Measurements from ENCODE around the gene LRRK1.

Gene LRRK1

DNA sequence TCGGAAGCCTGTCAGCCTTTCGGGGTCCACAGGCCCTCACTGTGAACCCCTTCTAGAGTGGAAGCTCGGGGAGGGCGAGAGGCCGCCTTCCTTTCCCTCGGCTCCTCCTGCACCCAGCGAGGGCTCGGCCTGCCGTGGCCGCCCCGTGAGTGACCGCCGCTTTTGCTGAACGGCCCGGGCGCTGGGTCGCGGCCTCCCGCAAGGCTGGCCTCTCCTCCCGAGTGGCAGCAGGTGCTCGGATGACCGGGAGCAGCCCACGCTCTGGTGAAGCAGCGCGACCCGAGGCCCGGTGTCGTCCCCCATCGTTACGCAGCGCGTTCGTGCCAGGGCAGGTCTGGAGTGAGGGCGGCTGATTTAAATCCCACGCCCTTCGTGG, 53.8 kb downstream of the LRRK1 start:
- DNase-seq (ENCODE audit: low spot score) = no peak

DNA sequence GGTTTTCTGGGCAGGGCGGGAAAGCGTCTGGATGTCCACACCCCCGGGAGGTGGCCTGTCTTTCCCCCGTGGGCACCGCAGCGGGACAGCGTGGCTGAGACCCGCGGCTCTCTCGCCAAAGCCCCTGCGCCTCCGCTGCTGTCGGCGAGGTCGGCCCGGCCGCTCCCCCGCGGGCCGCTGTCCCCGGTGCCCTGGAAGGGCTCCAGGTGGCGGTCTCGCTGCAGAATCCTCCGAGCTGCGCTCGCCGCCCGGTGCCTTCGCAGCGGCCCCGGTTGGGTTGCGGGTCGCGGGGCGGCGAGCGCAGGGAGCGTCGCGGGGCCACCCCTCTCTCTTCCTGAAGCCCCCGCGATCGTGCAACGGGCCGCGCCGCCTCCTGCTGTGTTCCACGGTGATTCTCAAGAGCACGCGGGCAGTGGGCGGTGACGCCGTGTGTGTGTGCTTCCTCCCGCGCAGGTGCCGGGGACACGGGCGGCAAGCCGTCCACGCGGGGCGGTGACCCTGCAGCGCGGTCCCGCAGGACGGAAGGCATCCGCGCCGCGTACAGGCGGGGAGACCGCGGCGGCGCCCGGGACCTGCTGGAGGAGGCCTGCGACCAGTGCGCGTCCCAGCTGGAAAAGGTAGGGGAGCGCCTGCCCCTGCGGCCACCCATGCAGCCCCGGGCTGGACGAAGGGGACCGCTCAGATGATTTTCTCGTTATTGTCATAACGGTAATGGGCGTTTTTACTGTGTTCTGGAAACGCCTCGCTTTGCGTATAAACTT, 54.4 kb downstream of the LRRK1 start:
- no peak for DNase-seq (ENCODE audit: low spot score)

DNA sequence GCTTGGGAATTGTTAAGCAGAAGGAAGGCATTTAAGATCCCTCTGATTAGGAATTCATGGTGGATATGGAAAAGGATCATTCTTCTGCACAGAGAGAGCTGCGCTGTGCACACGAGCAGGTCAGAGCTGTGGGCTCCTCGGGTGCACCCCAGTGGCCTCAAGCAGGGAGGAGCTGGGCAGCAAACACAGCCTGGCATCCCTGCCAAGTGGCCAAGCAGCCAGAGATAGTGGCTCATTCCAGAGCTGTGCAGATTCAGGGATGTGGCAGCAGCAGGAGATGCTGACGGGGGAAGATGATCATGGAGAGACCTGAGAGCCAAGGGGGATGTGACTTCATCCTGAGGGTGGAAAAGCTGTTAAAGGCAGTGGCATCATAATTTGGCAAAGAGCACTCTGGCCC, 55.9 kb downstream of the LRRK1 start:
- no peak for DNase-seq (ENCODE audit: low spot score)

DNA sequence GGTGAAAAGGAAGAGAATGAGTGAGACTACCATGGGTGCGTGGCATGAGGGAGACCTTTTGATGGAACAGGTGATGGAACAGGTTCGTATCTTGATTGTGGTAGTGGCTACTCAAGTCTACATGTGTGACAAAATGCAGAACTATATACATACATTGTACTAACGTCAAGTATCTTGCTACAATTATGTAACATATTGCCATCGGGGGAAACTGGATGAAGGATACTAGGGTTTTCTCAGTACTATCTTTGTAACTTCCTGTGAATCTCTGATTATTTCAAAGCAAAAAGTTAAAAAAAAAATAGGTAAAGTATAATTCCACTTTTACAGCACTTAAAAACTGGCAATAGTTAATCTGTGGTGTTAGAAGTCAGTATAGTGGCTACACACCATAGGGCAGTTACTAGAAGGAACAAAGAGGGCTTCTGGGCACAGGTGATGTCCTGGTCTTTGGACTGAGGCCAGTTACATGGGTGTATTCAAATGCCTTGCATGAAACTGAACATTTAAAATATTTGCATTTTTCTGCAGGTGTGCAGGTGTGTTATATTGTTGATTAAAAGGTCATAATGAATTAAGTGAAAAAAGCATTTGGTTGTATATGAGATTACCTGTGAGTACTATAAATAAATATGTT, 61.4 kb downstream of the LRRK1 start:
- peak; percentile 12 for DNase-seq (ENCODE audit: low spot score)

DNA sequence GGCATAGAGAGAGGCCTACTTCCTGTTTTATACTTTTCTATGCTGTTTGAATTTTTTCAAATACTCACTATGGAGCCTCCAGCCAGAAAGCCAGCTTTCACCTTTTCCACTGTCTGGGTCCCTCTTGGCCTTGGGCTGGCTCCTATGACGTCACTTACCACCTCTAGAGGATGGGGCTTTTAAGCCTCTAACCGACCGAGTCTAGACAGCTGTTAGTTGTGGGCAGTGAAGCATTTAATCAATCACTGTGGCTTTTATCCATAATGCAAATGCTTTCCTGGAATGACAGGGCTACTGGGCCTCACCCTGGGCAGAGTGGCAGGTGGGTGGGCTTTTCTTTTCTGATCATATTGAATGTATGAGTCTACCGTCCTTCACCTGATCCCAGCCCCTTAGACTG, 61.9 kb downstream of the LRRK1 start:
- DNase-seq (ENCODE audit: low spot score) = peak; percentile 45

GRCh38 chr15:100983221-100983620, 64.1 kb downstream of the LRRK1 start:
- no peak for DNase-seq (ENCODE audit: low spot score)

DNA sequence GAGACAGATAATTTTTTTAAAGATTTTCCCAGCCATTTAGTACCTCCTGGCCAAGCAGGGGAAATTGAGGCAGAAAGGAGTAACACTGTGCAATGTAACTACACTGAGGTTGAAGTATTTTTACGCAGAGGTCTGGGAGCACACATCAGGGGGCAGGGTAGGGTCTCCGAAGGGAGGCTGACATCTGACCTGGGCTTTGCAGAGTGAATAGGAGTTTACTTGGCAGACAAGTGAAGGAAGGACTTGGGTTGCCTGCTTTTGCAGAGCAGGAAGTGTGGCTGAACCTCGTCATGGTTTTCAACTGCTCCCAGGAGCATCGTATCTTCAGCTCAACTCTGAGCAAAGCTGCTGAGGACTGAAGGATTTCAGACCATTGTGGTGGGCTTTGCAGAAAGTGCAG, 66.2 kb downstream of the LRRK1 start:
- DNase-seq (ENCODE audit: low spot score) = no peak

DNA sequence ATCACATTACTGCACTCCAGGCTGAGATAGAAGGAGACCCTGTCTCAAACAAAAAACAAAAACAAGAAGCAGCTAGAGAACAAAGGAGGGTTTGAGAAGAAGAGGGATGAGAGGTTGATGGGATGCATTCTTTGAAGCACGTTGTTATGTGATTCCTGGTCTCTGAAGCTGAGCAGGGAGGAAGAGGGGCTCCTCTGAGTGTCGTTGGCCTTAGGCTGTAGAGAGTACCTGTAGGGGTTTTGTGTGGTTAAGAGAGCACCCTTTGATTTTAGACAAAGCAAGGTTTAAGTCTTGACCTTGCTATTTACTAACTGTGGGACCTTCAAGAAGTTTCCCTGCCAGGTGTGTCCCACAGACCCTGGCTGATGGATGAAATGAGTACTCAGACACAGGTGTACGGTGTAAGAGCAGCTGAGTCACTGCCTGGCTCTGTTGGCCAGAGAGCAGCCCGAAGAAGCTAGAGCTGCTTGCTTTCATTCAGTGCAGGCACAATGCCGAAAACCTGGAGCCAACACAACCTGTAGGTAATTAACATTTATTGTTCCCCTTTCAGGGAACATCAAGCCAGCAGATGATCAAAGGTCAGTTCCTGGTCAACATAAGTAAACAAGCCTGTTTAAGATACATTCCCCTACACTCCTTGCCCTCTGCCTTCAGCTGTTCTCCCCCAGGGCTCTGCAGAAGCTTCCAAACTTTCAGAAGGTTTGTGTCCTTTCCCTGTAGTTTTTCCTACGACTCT, 67.2 kb downstream of the LRRK1 start:
- no peak for DNase-seq (ENCODE audit: low spot score)

- DNase-seq (ENCODE audit: low spot score) = no peak
Observed at GRCh38 chr15:100987143-100987542, 68.0 kb downstream of the LRRK1 start.

DNA sequence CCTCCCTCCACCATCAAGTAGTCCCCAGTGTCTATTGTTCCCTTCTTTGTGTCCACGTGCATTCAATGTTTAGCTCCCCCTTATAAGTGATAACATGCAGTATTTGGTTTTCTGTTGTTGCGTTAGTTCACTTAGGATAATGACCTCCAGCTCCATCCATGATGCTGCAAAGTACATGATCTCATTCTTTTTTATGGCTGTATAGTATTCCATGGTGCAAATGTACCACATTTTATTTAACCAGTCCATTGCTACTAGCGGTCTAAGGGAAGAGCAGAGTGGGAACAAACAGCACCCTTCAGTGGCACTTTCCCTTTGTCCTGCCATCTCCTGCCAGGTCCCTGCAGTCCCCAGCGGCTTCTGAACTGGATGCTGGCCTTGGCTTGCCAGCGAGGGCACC, 69.1 kb downstream of the LRRK1 start:
- DNase-seq (ENCODE audit: low spot score) = no peak

- DNase-seq (ENCODE audit: low spot score) = no peak
Observed at GRCh38 chr15:100988857-100989256, 69.7 kb downstream of the LRRK1 start.

GRCh38 chr15:100994597-100995446, 75.7 kb downstream of the LRRK1 start:
- DNase-seq (ENCODE audit: low spot score) = no peak

DNA sequence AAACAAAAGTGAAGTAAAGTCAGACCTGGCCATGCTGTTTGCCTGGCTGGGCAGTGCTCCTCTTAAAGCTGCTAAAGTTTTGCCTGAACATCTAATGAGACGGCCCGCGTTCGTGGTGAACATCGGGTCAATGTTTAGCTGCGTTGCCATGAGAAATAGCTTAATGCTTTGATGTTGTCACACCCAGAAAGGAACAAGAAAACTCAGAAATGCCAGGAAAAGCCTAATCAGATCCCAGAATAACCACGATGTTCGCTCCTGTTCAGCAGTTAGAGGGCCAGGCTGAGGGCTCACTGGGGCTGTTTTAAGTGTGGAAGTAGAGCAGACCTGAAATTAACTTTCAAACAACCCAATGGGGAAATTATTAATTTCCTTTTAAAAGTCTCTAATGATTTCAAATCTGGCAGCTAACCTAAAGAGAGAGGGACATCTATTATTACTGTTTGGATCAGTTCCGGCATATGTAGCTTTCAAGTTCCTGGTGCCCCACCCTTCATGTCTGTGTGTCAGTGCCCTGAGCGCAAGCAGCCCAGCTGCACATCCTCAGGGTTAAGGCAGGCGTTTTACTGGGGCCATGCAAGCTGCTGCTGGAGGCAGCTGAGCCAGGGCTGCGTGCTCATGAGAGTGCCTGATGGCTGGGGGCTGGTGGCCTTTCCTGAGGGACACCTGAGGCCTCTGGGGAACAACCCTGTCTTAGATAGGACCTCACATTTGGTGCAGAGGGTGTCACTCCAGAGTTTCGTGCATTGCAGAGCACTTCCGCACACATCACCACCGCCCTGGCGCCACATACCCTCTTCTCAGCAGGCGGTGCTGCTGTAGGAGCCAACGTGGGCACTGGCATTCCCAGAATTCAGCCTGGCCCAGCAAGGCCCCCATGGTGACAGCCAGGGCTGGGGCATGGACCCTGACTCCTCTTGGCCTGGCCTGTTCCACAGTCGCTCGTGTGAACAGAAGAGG, 76.6 kb downstream of the LRRK1 start:
- no peak for DNase-seq (ENCODE audit: low spot score)

DNA sequence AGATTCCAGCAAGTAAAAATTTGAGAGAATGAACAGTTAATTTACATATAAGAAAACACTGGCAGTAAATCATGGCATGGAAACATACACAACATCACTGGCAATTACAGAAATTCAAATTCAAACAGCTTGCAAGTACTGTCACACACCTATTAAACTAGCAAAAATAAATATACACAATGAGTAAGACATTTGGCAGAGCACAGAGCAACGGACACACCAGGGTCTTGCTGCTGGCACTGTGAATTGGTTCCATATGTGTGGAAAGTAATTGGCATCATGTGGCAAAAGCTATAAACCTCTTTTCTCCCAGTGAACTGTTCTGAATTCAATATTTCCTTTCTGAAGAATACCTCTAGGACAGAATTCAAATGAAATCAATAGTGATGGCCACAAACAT, 78.3 kb downstream of the LRRK1 start:
- no peak for DNase-seq (ENCODE audit: low spot score)

GRCh38 chr15:100998630-100999029, 79.5 kb downstream of the LRRK1 start:
- no peak for DNase-seq (ENCODE audit: low spot score)

- no peak for DNase-seq (ENCODE audit: low spot score)
Observed at GRCh38 chr15:100999369-100999768, 80.2 kb downstream of the LRRK1 start.

GRCh38 chr15:101000271-101000681, 81.1 kb downstream of the LRRK1 start:
- no peak for DNase-seq (ENCODE audit: low spot score)

GRCh38 chr15:101001056-101001455, 81.9 kb downstream of the LRRK1 start:
- no peak for DNase-seq (ENCODE audit: low spot score)

- no peak for DNase-seq (ENCODE audit: low spot score)
Observed at GRCh38 chr15:101001796-101002195, 82.6 kb downstream of the LRRK1 start.

GRCh38 chr15:101003081-101003480, 83.9 kb downstream of the LRRK1 start:
- DNase-seq (ENCODE audit: low spot score) = no peak

GRCh38 chr15:101003706-101004105, 84.5 kb downstream of the LRRK1 start:
- DNase-seq (ENCODE audit: low spot score) = no peak

Data from NAMALWA (cell line).